Fibroblast of skin of left biceps (primary cell): ENCODE results near the gene KIFAP3.
A peak's percentile ranks its signal among the peaks of the same experiment; 100 is the strongest.
"Not testable (repeated sequence)": the region's sequence is repeated elsewhere in the genome, so short reads cannot be mapped to it uniquely, and the experiment has no call there.

Source experiments
- DNase-seq, 2 experiments: peaks; one replicate each; pipeline ENCODE4 v3.0.0-alpha.2; 2013; ENCODE audit warnings: low read depth in 2 of 2

Gene KIFAP3

GRCh38 chr1:169889871-169890270 is 184.6 kb downstream of the KIFAP3 start:
- no peak for DNase-seq

DNA sequence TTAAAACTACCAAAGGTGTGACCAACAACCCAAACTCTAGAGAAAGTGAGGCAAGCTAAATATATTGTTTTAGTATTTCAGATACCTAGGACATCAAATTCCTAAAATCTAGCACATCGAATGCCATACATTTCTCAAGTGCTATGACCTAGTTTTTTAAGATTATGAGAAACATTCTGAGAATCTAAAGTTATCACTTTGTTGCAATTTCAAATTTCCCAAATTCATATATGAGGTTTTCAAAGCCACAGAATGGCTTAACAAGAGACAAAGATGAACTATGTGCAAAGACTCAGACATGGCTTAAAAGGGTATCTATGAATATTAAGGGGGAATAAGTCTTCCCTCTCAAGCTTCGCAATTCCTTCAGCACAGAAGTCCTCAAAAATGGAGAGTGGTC is 187.6 kb downstream of the KIFAP3 start:
- DNase-seq, result no peak

GRCh38 chr1:169886422-169886821 is 188.1 kb downstream of the KIFAP3 start:
- DNase-seq, result no peak

GRCh38 chr1:169885207-169885606 is 189.3 kb downstream of the KIFAP3 start:
- no peak for DNase-seq

GRCh38 chr1:169884634-169885033 is 189.9 kb downstream of the KIFAP3 start:
- no peak for DNase-seq

- no peak for DNase-seq
Observed at GRCh38 chr1:169882039-169882511, 192.4 kb downstream of the KIFAP3 start.

- no peak for DNase-seq
Observed at GRCh38 chr1:169879034-169879840, 195.3 kb downstream of the KIFAP3 start.

DNA sequence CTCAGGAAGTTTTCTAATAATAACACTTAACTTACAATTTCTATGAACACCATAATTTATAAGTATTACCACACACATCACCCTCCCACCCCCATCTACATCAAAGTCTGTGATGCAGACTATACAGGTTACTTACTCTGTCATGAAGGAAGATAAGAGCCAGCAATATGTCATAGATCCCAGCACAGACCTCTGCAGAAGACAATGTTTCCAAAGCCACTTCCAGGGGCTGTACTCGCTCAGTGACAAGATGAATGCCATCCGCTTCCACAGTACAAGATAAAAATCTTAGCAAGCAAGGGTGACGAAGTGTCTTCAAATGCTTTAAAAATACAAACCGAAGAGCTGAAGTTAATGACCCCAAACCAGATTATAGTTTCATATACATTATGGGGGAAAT is 196.0 kb downstream of the KIFAP3 start:
- no peak for DNase-seq

DNA sequence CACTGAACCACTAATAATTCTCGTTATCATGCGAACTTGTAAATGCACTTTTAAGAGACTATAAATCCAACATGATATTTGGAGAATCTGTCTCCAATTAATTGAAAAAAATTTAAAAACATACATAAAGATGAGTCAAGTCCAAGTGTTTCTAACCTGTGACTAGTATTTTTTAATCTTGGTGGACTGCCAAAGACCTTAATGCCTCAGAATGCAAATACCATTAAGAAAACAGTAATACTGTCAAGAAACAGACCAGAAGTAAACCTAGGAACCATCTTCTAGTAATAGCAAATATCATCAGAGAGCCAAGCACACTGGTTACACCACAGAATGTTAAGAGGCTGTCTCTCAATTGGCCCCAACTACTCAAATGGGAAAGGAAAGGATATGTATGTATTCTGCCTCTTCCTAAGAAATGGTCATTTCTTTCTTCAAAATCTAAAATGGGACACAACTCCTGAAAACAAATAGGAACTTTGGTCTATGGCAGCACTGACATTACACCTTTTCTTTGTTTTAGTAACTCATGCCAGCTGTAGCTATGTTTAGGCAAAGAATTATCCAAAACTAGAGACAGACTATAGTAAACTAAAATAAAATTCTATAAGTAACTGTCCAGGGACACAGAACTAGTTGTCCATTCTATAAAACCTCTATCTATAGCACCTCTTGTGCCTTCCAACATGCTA is 196.5 kb downstream of the KIFAP3 start:
- peak; percentile 68 to 75 for DNase-seq

GRCh38 chr1:169874229-169874628 is 200.3 kb downstream of the KIFAP3 start:
- peak; percentile 61 to 65 for DNase-seq

- DNase-seq, result no peak
Observed at GRCh38 chr1:169873582-169874199, 200.8 kb downstream of the KIFAP3 start.

- no peak for DNase-seq
Observed at GRCh38 chr1:169872906-169873305, 201.6 kb downstream of the KIFAP3 start.

DNA sequence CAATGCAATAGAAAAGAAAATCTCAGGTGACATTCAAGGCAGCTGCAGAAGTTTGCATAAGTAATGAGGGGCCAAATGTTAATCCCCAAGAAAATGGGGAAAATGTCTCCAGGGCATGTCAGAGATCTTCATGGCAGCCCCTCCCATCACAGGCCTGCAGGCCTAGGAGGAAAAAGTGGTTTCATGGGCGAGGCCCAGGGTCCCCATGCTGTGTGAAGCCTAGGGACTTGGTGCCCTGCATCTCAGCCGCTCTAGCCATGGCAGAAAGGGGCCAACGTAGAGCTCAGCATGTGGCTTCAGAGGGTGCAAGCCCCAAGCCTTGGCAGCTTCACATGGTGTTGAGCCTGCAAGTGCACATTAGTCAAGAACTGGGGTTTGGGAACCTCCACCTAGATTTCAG is 202.5 kb downstream of the KIFAP3 start:
- not testable (repeated sequence) for DNase-seq
